H9 (cell line): Measurements from ENCODE around the gene CTBS. TPM values are rescaled to one million over a fixed set of nuclear protein-coding genes. Genes with fewer than 3 reads are reported as not detected.

Source experiments
- DNase-seq: peaks from one replicate; pipeline ENCODE4 v3.0.0-alpha.2; 2017
- H2AFZ ChIP-seq: one replicate; pipeline ENCODE4 v1.6.1; 2013; ENCODE audit warnings: mild to moderate bottlenecking, low read length, control low read depth, moderate library complexity
- H2AK5ac ChIP-seq: 2 replicates; pipeline ENCODE4 v1.6.1; 2013; ENCODE audit warnings: low read length, control low read depth, mixed read lengths; ENCODE audit not compliant: insufficient read length
- H2BK120ac ChIP-seq: one replicate; pipeline ENCODE4 v1.6.1; 2013; ENCODE audit warnings: low read depth, mild to moderate bottlenecking, low read length, control low read depth, inconsistent platforms; ENCODE audit not compliant: poor library complexity, severe bottlenecking
- H2BK12ac ChIP-seq: 2 replicates; pipeline ENCODE4 v1.6.1; 2013; ENCODE audit warnings: low read length, control low read depth, mixed read lengths, low read depth; ENCODE audit not compliant: insufficient read length
- H2BK15ac ChIP-seq: 2 replicates; pipeline ENCODE4 v1.6.1; 2013; ENCODE audit warnings: low read depth, low read length, control low read depth
- H2BK20ac ChIP-seq: one replicate; pipeline ENCODE4 v1.6.1; 2013; ENCODE audit warnings: low read depth, mild to moderate bottlenecking, low read length, control low read depth, inconsistent platforms; ENCODE audit not compliant: poor library complexity, severe bottlenecking
- H2BK5ac ChIP-seq: 2 replicates; pipeline ENCODE4 v1.6.1; 2013; ENCODE audit warnings: low read length, control low read depth, mixed read lengths; ENCODE audit not compliant: insufficient read length
- H3K14ac ChIP-seq: 2 replicates; pipeline ENCODE4 v1.6.1; 2013; ENCODE audit warnings: low read length, control low read depth; ENCODE audit not compliant: insufficient read depth
- H3K18ac ChIP-seq: 2 replicates; pipeline ENCODE4 v1.6.1; 2013; ENCODE audit warnings: low read depth, mild to moderate bottlenecking, mixed read lengths, low read length, control low read depth; ENCODE audit not compliant: insufficient read length
- H3K23ac ChIP-seq: 2 replicates; pipeline ENCODE4 v1.6.1; 2013; ENCODE audit warnings: low read length, control low read depth, mixed read lengths, low read depth; ENCODE audit not compliant: insufficient read length
- H3K23me2 ChIP-seq: 2 replicates; pipeline ENCODE4 v1.6.1; 2013; ENCODE audit warnings: low read depth, mild to moderate bottlenecking, mixed read lengths, low read length, control low read depth; ENCODE audit not compliant: insufficient read length, poor library complexity, severe bottlenecking
- H3K27ac ChIP-seq: 2 replicates; pipeline ENCODE4 v1.5.1; 2013; ENCODE audit warnings: low read length, control low read depth, mixed read lengths, low read depth; ENCODE audit not compliant: insufficient read length
- H3K27me3 ChIP-seq: 2 replicates; pipeline ENCODE4 v1.6.1; 2013; ENCODE audit warnings: low read length, control low read depth, inconsistent platforms; ENCODE audit not compliant: insufficient read depth
- H3K4ac ChIP-seq: 2 replicates; pipeline ENCODE4 v1.6.1; 2013; ENCODE audit warnings: low read depth, mild to moderate bottlenecking, control low read depth, inconsistent platforms, low read length, moderate library complexity
- H3K4me1 ChIP-seq: 2 replicates; pipeline ENCODE4 v1.6.1; 2013; ENCODE audit warnings: low read length, control low read depth, inconsistent platforms; ENCODE audit not compliant: insufficient read depth
- H3K4me2 ChIP-seq: 2 replicates; pipeline ENCODE4 v1.6.1; 2013; ENCODE audit warnings: low read length, control low read depth, mixed read lengths; ENCODE audit not compliant: insufficient read length, insufficient read depth
- H3K56ac ChIP-seq: 2 replicates; pipeline ENCODE4 v1.6.1; 2013; ENCODE audit warnings: low read depth, mild to moderate bottlenecking, mixed read lengths, low read length, control low read depth; ENCODE audit not compliant: insufficient read length
- H3K79me1 ChIP-seq: 2 replicates; pipeline ENCODE4 v1.6.1; 2013; ENCODE audit warnings: low read depth, mild to moderate bottlenecking, moderate library complexity, low read length, control low read depth, inconsistent platforms; ENCODE audit not compliant: insufficient read depth, poor library complexity, severe bottlenecking
- H3K79me2 ChIP-seq: 2 replicates; pipeline ENCODE4 v1.6.1; 2013; ENCODE audit warnings: low read length, control low read depth, inconsistent platforms; ENCODE audit not compliant: insufficient read depth
- H3K9ac ChIP-seq: 2 replicates; pipeline ENCODE4 v1.6.1; 2013; ENCODE audit warnings: low read length, control low read depth, mixed read lengths; ENCODE audit not compliant: insufficient read length; ENCODE audit errors: extremely low read depth
- H3K9me3 ChIP-seq: one replicate; pipeline ENCODE4 v1.6.1; 2013; ENCODE audit warnings: low read depth, low read length, inconsistent platforms; ENCODE audit not compliant: control insufficient read depth
- H3T11ph ChIP-seq: one replicate; pipeline ENCODE4 v1.6.1; 2013; ENCODE audit warnings: mild to moderate bottlenecking, low read length, control low read depth, inconsistent platforms
- H4K20me1 ChIP-seq: one replicate; pipeline ENCODE4 v1.6.1; 2013; ENCODE audit not compliant: control insufficient read depth, insufficient read length, insufficient read depth
- H4K5ac ChIP-seq: 2 replicates; pipeline ENCODE4 v1.6.1; 2013; ENCODE audit warnings: low read depth, mild to moderate bottlenecking, mixed read lengths, low read length, control low read depth; ENCODE audit not compliant: insufficient read length
- H4K8ac ChIP-seq: replicated peaks from 2 replicates; pipeline ENCODE4 v1.6.1; 2013; ENCODE audit warnings: low read length, control low read depth, mixed read lengths, low read depth; ENCODE audit not compliant: insufficient read length
- H4K91ac ChIP-seq: 2 replicates; pipeline ENCODE4 v1.6.1; 2013; ENCODE audit warnings: low read depth, mild to moderate bottlenecking, moderate library complexity, mixed read lengths, low read length, control low read depth; ENCODE audit not compliant: insufficient read length
- H3K27ac Mint-ChIP-seq, 3 experiments: 2 replicates in 2 of 3; 3 replicates in 1 of 3; pipeline ENCODE4 v1.8.0; 2020 to 2021; ENCODE audit warnings: mixed read lengths in 3 of 3, mild to moderate bottlenecking in 1 of 3, moderate library complexity in 1 of 3
- H3K27me3 Mint-ChIP-seq: 2 replicates; pipeline ENCODE4 v1.8.0; 2021; ENCODE audit warnings: low read depth, mild to moderate bottlenecking, moderate library complexity, mixed read lengths
- H3K36me3 Mint-ChIP-seq, 3 experiments: 2 replicates in 2 of 3; 3 replicates in 1 of 3; pipeline ENCODE4 v1.8.0; 2020 to 2021; ENCODE audit warnings: low read depth in 3 of 3, mixed read lengths in 3 of 3; ENCODE audit not compliant: insufficient read depth in 1 of 3
- H3K4me1 Mint-ChIP-seq, 2 experiments: 2 replicates each; pipeline ENCODE4 v1.8.0; 2020; ENCODE audit warnings: mixed read lengths in 2 of 2
- H3K4me3 Mint-ChIP-seq, 2 experiments: 2 replicates in 1 of 2; 3 replicates in 1 of 2; pipeline ENCODE4 v1.8.0; 2020 to 2021; ENCODE audit warnings: mild to moderate bottlenecking in 2 of 2, mixed read lengths in 2 of 2, moderate library complexity in 1 of 2
- H3K9me3 Mint-ChIP-seq, 2 experiments: 2 replicates in 1 of 2; 3 replicates in 1 of 2; pipeline ENCODE4 v1.8.0; 2020; ENCODE audit warnings: mild to moderate bottlenecking in 2 of 2, mixed read lengths in 2 of 2, moderate library complexity in 1 of 2
- CTCF ChIP-seq: fragments of 200-600 bp; sonication (generic); conservative IDR thresholded peaks from 3 replicates; pipeline ENCODE4 v1.8.0; 2021; ENCODE audit warnings: antibody characterized with exemption, mild to moderate bottlenecking
- WGBS: extraction: QIAGEN DNeasy Blood & Tissue Kit; methylation state at CpG from one replicate; pipeline ENCODE4 v1.1.7; 2013; ENCODE audit warnings: missing lambda C conversion rate, low lambda C conversion rate, mixed read lengths; ENCODE audit not compliant: insufficient read length; ENCODE audit errors: extremely low coverage; 5-methylcytosine and 5-hydroxymethylcytosine counted together
- long read RNA-seq: library from polyadenylated mRNA; unstranded; transcript quantifications from one replicate; pipeline ENCODE4 v2.0.0, GENCODE V29; 2020
- total RNA-seq: library from RNA; stranded (reverse); gene quantifications from 2 replicates; pipeline ENCODE4 v1.2.1, GENCODE V29; 2021

The CTBS gene
- total RNA-seq: 2.4 and 2.8 TPM in 2 replicates
- long read RNA-seq, full-length matches to known transcripts: 22 of 31 reads
- long read RNA-seq, partial matches to known transcripts: 3 of 31 reads
- long read RNA-seq, other reads (novel, unspliced or antisense): 6 of 31 reads

GRCh38 chr1:84573967-84574842, at the start of gene CTBS:
Gene CTBS, minus strand, starts transcription at chr1:84574440. Its CDS starts 25 bp downstream, at chr1:84574415.
- Histone ChIP-seq H3K14ac (peak within 1 kb of the TSS; percentile 96), H4K20me1 (no peaks in the 10 kb centered on the region), H3K4me1 (peaks cover 3% of the 10 kb centered on the region; the same call in 1 of the 2 replicates), H2BK20ac (no peak within 1 kb of the TSS), H3T11ph (no peak within 1 kb of the TSS), H2AFZ (peak within 1 kb of the TSS; percentile 2), H3K4me2 (peak within 1 kb of the TSS; percentile 76), H3K23ac (no peak within 1 kb of the TSS), H2BK120ac (no peak within 1 kb of the TSS), H3K56ac (no peak within 1 kb of the TSS), H2BK5ac (no peak within 1 kb of the TSS), H3K23me2 (peaks cover 5% of the 10 kb centered on the region), H3K79me1 (no peaks in the 10 kb centered on the region), H4K5ac (no peak within 1 kb of the TSS), H3K79me2 (no peaks in the 10 kb centered on the region), H3K4ac (no peak within 1 kb of the TSS), H2BK12ac (no peak within 1 kb of the TSS), H4K91ac (no peak within 1 kb of the TSS), H3K9me3 (no peaks in the 10 kb centered on the region), H3K9ac (peak within 1 kb of the TSS; percentile 74), H3K27me3 (no peaks in the 10 kb centered on the region), H3K18ac (peak within 1 kb of the TSS; percentile 63), H4K8ac (no peak within 1 kb of the TSS), H2BK15ac (no peak within 1 kb of the TSS), H3K27ac (peak within 1 kb of the TSS; percentile 53), H2AK5ac (no peak within 1 kb of the TSS)
- DNase-seq: peak; percentile 90
- H3K27me3 Mint-ChIP-seq: peaks cover 18% of the 10 kb centered on the region
- H3K36me3 Mint-ChIP-seq: peaks cover 0 to 5% (median 4%) of the 10 kb centered on the region in 3 experiments; a peak in 3 of 7 replicates
- WGBS: no CpG with 5 or more reads among the region's 67 CpGs
- peak within 1 kb of the TSS; percentile 95 to 100 (median 96) for H3K27ac Mint-ChIP-seq
- no peaks in the 10 kb centered on the region for H3K9me3 Mint-ChIP-seq
- peak within 1 kb of the TSS; percentile 79 to 93 for H3K4me3 Mint-ChIP-seq
- TF ChIP-seq CTCF: no peak
- peaks cover 36 to 37% of the 10 kb centered on the region in 2 experiments for H3K4me1 Mint-ChIP-seq
